NCI-H345 treated with DMSO at 0.1 percent for 48 hours (cell line): ENCODE measurements around the gene LZTS3.
"Not testable (repeated sequence)": the region's sequence is repeated elsewhere in the genome, so short reads cannot be mapped to it uniquely, and the experiment has no call there.

Source experiments
- DNase-seq: peaks from one replicate; lab custom pipeline; 2025; ENCODE audit not compliant: unreplicated experiment; lab: John Stamatoyannopoulos, UW

The LZTS3 gene

GRCh38 chr20:3168079-3168828, 5.1 kb downstream of the LZTS3 start:
- no peak for DNase-seq

GRCh38 chr20:3167738-3168078, 5.6 kb downstream of the LZTS3 start:
- DNase-seq: no peak

GRCh38 chr20:3166913-3167342, 6.4 kb downstream of the LZTS3 start:
- no peak for DNase-seq

GRCh38 chr20:3166338-3166912, 6.9 kb downstream of the LZTS3 start:
- no peak for DNase-seq

- DNase-seq: peak; percentile 58
These were observed 7.6 kb downstream of the LZTS3 start for GRCh38 chr20:3165473-3166337.

GRCh38 chr20:3164763-3165410, 8.5 kb downstream of the LZTS3 start:
- DNase-seq: no peak

GRCh38 chr20:3164043-3164762, 9.1 kb downstream of the LZTS3 start:
- DNase-seq: no peak

- DNase-seq: no peak
These were observed 10.0 kb downstream of the LZTS3 start for GRCh38 chr20:3163099-3164042.

GRCh38 chr20:3162080-3162611, 11.2 kb downstream of the LZTS3 start:
- DNase-seq: peak; percentile 84

- no peak for DNase-seq
These were observed 11.9 kb downstream of the LZTS3 start for GRCh38 chr20:3161316-3162079.

GRCh38 chr20:3160418-3160817, 12.9 kb downstream of the LZTS3 start:
- no peak for DNase-seq

GRCh38 chr20:3158968-3159431, 14.3 kb downstream of the LZTS3 start:
- DNase-seq: no peak

GRCh38 chr20:3157817-3158216, 15.5 kb downstream of the LZTS3 start:
- no peak for DNase-seq

GRCh38 chr20:3156811-3157619, 16.3 kb downstream of the LZTS3 start:
- no peak for DNase-seq

GRCh38 chr20:3152057-3152644, 21.2 kb downstream of the LZTS3 start:
- DNase-seq: not testable (repeated sequence)

- no peak for DNase-seq
These were observed 22.4 kb downstream of the LZTS3 start for GRCh38 chr20:3150908-3151307.

GRCh38 chr20:3146732-3147341, 26.5 kb downstream of the LZTS3 start:
- DNase-seq: no peak
